Measurements from ENCODE around the gene RAB6D.
"Not testable (repeated sequence)": the region's sequence is repeated elsewhere in the genome, so short reads cannot be mapped to it uniquely, and the experiment has no call there.

The RAB6D gene

GRCh38 chr2:131369954-131370353 is 6.0 kb upstream of the RAB6D start:
- TF ChIP-seq CTCF (IDR thresholded peaks at IDR 0.05; ENCODE audit: control insufficient read depth, insufficient read depth, low read depth, low read length, missing control alignments) = no peak
- no peak overlapping the region for H3K4me3 ChIP-seq (ENCODE audit: control insufficient read depth, low read depth, low read length)
- DNase-seq (ENCODE audit: low read depth) = no peak

GRCh38 chr2:131368493-131369066 is 4.6 kb upstream of the RAB6D start:
- not testable (repeated sequence) for H3K4me3 ChIP-seq (ENCODE audit: control insufficient read depth, low read depth, low read length); DNase-seq (ENCODE audit: low read depth)

- H3K4me3 ChIP-seq (ENCODE audit: control insufficient read depth, low read depth, low read length) = no peak overlapping the region
- TF ChIP-seq CTCF (IDR thresholded peaks at IDR 0.05; ENCODE audit: control insufficient read depth, insufficient read depth, low read depth, low read length, missing control alignments) = no peak
- no peak for DNase-seq (ENCODE audit: low read depth)
These were observed 3.4 kb upstream of the RAB6D start for GRCh38 chr2:131367352-131367751.

- no peak for DNase-seq (ENCODE audit: low read depth)
- H3K4me3 ChIP-seq (ENCODE audit: control insufficient read depth, low read depth, low read length) = no peak overlapping the region
- no peak for TF ChIP-seq CTCF (IDR thresholded peaks at IDR 0.05; ENCODE audit: control insufficient read depth, insufficient read depth, low read depth, low read length, missing control alignments)
These were observed 2.7 kb upstream of the RAB6D start for GRCh38 chr2:131366643-131367042.

- TF ChIP-seq CTCF (IDR thresholded peaks at IDR 0.05; ENCODE audit: control insufficient read depth, insufficient read depth, low read depth, low read length, missing control alignments) = no peak
- DNase-seq (ENCODE audit: low read depth) = no peak
- H3K4me3 ChIP-seq (ENCODE audit: control insufficient read depth, low read depth, low read length) = no peak overlapping the region
These were observed 1.5 kb upstream of the RAB6D start for GRCh38 chr2:131365452-131365851.

- DNase-seq (ENCODE audit: low read depth); H3K4me3 ChIP-seq (ENCODE audit: control insufficient read depth, low read depth, low read length): not testable (repeated sequence)
These were observed 755 bp downstream of the RAB6D start for GRCh38 chr2:131363213-131363612.

GRCh38 chr2:131361773-131362172 is 2.2 kb downstream of the RAB6D start:
- not testable (repeated sequence) for H3K4me3 ChIP-seq (ENCODE audit: control insufficient read depth, low read depth, low read length); DNase-seq (ENCODE audit: low read depth)

GRCh38 chr2:131353167-131353697 is 10.7 kb downstream of the RAB6D start:
- DNase-seq (ENCODE audit: low read depth) = not testable (repeated sequence)

GRCh38 chr2:131349021-131349420 is 14.9 kb downstream of the RAB6D start:
- no peak overlapping the region for H3K4me3 ChIP-seq (ENCODE audit: control insufficient read depth, low read depth, low read length)
- TF ChIP-seq CTCF (IDR thresholded peaks at IDR 0.05; ENCODE audit: control insufficient read depth, insufficient read depth, low read depth, low read length, missing control alignments) = no peak
- DNase-seq (ENCODE audit: low read depth) = no peak

More at GRCh38 chr2:131353167-131353697, 10.7 kb downstream of the RAB6D start:
- H3K4me3 ChIP-seq (ENCODE audit: control insufficient read depth, low read depth, low read length) = not testable (repeated sequence)

- H3K4me3 ChIP-seq (ENCODE audit: control insufficient read depth, low read depth, low read length); DNase-seq (ENCODE audit: low read depth): not testable (repeated sequence)
These were observed 16.9 kb downstream of the RAB6D start for GRCh38 chr2:131347035-131347434.

GRCh38 chr2:131339307-131339706 is 24.7 kb downstream of the RAB6D start:
- not testable (repeated sequence) for H3K4me3 ChIP-seq (ENCODE audit: control insufficient read depth, low read depth, low read length); DNase-seq (ENCODE audit: low read depth)

All from AG09309 (cell line).